GM21576 (cell line): ENCODE data around the gene GTF2F1.
"Not testable (repeated sequence)": the region's sequence is repeated elsewhere in the genome, so short reads cannot be mapped to it uniquely, and the experiment has no call there.

Source experiments
- ATAC-seq: cut with Tn5 transposase; IDR thresholded peaks from one replicate; pipeline ENCODE4 v1.9.1; 2021; ENCODE audit warnings: mild to moderate bottlenecking, moderate library complexity; ENCODE audit not compliant: unreplicated experiment

Gene GTF2F1

DNA sequence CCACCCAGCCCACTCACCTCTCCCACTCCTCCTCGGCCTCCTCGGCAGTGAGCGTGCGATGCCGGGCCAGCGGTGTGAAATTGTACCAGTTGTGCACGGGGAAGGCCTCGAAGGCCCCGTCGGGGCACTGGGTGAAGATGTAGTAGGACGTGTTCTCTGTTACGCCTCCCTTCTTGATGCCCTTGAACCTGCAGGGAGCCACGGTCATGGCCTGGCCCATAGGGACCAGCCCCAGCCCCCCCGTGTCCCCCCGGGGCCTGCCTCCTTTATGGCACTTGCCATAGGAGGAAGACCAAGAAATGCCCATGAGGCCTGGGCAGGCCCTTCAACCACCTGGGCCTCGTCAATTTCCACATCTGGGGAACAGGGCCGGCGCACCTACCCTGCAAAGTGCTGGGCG, 5.6 kb downstream of the GTF2F1 start:
- ATAC-seq: no peak

DNA sequence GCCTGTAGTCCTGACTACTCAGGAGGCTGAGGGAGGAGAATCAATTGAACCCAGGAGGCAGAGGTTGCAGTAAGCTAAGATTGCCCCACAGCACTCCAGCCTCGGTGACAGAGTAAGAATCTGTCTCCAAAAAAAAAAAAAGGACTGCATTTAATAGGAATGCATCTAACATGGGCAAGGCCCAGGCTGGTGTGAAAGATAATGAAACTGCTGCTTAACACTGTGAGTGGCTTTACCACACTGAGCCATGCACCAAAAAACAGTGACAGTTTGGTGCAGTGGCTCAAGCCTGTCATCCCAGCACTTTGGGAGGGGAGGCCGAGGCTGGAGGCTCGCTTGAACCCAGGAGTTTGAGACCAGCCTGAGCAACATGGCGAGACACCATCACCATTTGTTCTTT, 8.6 kb downstream of the GTF2F1 start:
- ATAC-seq: no peak

DNA sequence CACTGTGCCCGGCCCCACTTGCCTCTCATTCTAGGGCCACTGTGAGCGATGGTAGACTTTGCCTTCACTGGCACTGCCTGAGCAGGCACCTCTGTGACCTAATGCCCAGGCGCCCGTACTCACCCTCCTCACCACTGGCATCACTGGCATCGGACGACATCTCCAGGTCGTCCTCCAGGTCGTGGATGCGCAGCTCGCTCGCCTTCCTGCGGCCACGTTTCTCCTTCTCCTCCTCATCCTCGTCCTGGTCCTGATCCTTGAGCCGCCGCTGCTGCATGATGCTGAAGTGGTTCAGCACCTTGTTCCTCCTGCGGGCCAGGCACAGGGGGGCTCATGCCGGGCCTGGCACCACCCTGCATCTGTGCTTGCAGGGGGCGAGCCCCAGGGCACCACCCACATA, 9.8 kb downstream of the GTF2F1 start:
- no peak for ATAC-seq

DNA sequence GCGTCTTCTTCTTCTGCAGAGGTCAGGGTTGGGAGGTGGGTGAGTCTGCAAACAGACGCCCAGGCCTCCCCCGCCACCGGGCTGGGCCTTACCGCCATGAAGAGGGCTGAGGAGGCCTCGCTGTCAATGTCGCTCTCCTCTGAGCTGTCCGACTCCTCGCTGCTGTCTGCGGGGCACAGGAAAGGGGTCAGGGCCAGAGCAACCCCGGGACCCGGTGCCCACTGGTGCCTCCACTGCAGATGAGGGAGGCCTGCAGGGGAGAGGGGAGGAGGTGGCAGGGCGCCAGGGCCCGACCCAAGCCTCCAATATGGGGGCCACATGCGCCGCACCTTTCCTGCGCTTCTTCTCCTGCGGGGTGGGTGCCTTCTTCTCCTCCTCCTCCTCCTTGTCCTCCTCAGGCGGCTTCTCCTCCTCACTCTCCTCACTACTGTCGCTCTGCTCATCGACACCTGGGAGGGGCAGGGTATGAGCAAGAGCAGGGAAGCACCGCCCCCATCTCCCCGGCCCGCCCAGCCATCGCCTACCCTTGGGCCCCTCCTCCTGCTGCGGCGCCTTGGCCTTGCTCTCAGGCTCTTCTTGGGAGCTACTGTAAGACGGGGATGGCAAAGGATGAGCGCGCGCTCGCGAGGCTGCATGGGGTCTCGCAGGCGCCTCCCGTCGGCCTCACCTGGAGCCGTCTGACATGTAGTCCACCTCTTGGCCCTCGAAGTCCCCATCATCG, 11.8 kb downstream of the GTF2F1 start:
- no peak for ATAC-seq

DNA sequence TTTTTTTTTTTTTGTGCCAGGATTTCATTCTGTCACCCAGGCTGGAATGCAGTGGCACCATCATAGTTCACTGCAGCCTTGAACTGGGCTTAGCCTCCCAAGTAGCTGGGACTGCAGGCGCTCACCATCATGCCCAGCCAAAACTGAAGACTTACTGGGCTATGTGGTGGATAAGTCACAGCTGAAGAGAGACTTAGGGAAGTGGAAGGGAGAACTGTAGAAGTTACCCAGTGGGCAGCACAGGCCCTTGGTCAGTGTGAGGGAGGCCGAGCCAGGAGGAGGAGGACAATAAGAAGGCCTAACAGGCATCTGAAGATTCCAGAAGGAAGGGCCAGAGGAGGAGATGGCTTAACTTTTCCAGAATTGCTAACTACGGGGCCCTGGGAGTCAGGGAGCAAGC, 13.2 kb downstream of the GTF2F1 start:
- ATAC-seq: no peak

DNA sequence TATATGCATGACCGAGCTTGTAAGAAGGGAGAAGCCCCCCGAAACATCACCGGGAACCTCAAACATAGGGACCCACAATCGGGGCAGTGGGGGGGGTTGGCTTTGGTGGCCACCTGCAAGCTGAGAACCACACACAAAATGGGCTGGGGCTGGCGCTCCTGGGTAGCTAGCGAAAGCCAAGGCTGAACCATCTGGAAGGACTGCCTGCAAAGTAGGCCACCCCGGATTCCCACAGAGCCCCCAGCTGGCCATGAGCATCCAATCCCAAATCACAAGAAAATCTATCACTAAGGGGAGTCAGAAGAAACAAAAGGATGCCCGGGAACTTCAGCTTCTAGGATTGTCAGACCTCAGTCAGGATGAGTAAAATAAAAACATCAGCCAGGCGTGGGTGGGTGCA, 14.5 kb downstream of the GTF2F1 start:
- ATAC-seq: no peak

DNA sequence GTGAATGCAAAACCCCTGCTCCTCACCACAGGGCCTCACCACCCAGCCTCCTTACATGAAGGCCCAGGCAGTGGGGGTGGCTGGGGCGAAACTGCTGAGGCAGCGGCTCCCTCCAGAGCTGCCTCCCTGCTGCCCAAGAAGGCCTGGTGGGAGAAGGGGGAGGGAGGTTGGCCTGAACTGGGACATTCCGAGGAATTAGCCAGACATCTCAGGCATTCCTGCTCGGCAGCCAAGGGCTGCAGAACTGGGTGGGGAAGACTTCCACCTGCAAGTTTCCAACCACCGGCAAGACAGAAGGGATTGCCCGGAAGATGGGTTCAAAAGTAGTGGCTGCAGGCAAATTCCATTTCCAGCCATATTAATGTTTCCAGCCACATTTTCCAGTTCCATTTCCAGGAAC, 14.9 kb downstream of the GTF2F1 start:
- ATAC-seq: no peak

DNA sequence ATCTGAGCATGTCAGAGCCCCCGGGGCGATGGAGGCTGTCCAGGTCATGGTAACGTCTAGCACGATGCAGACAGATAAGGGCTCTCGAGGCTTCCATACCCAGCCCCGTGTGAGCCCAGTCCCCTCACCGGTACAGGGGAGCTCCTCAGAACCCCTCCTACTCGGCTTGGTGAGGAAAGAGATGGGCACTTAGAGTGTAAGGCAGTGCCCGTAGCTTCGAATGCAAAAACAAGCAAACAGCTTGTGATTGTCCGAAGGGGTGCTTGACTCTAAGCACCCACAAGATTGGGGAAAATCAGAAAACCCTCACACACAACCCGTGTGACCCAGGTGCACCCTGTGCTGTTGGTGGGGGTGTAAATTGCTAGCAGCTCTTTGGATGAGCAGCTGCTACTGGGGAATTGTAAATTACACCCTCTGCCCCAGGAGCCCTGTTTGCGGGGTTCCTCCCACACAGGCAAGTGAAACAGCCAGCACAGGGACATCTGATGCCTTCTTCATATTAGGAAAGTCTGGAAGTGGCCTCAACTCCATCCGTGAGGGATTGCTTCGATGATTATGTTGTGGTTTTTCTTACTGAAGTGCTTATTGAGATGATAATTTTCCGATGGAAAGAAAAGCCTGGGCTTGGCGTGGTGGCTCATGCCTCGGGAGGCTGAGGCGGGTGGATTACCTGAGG, 16.3 kb downstream of the GTF2F1 start:
- ATAC-seq: no peak

DNA sequence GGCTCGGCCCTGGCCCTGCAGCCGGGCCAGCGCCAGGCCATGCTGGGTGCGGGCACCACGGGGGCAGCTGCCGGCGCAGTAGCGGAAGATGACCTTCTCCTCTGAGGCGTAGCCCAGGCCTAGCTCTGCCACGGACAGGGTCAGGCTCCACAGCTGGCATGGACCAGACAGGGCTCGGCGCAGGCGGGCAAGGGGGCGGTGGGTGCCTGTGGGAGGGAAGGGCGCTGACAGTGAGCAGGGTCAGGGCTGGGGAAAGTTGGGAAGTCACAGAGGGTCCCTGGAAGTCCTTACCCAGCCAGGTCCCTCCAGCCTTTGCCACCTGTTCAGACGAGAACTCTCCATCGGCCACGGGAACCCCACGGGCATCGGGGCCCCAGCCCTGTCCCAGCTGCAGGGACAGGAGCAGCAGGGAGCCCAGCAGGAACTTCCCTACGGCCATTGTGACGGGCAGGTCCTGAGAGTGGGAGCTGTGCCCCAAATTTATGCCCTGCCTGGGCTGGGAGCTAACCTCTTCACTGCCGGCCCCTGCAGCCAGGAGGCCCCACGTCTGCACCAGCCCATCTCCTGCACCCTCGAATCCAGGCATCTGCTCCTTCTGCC, 17.5 kb downstream of the GTF2F1 start, which contains the start of gene PSPN:
Gene PSPN, minus strand, starts transcription at position 523 of the 600 bp plus-strand sequence. Its CDS starts 84 bp downstream, at position 439.
- ATAC-seq: no peak

DNA sequence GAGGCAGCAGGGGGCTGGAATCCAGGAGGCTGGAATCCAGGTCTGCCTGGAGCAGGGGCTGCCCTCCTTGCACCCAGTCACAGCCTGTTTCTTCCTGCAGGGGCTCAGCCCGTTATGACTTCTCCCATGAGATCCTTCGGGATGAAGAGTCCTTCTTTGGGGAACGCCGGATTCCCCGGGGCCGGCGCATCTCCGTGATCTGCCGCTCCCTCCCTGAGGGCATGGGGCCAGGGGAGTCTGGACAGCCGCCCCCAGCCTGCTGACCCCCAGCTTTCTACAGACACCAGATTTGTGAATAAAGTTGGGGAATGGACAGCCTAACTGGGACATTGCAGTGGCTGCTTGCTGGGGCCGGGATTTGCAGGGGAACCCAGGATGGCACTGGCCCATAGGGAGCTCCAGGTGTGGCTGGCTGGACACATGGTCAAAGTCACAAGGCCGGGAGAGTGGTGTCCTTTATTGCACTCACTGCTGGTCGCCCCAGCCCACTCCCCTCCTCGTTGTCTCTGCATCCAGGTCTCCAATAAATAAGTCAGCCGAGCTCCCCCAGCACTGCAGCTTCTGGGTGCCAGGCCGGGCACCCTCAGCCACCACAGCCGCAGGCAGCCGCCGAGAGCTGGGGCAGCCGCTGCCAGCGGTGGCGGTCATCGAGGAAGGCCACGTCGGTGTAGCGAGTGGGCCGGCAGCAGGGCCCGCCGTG, 18.1 kb downstream of the GTF2F1 start:
- no peak for ATAC-seq

DNA sequence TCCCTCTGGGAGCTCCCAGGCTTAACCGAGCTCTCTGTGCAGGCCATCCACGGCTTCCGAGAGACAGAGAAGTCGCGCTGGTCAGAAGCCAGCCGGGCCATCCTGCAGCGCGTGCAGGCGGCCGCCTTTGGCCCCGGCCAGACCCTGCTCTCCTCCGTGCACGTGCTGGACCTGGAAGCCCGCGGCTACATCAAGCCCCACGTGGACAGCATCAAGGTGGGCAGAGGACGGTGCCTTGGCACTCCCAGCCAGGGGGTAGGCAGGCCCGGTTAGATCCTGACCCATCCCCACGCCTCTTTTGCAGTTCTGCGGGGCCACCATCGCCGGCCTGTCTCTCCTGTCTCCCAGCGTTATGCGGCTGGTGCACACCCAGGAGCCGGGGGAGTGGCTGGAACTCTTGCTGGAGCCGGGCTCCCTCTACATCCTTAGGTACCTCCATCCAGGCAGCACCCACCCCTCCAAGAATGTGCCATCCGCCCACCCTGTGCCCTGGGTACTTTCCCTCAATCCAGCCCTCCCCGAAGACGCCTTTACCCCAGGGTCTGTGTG, 18.7 kb downstream of the GTF2F1 start:
- no peak for ATAC-seq

DNA sequence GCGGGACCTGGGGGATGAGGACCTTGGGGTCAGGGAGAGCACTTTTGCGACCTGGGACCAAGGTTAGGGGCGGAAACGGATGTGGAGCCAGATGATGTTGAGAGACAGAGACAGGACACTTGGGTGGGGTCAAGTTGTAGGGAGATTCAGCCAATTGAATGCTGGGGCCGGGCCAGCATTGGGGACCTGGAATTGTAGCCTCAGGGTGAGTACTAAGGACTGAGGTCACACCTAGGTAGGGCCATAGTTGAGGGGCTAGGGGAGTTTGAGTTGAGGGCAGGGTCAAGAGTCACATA, 19.2 kb downstream of the GTF2F1 start:
- ATAC-seq: no peak

DNA sequence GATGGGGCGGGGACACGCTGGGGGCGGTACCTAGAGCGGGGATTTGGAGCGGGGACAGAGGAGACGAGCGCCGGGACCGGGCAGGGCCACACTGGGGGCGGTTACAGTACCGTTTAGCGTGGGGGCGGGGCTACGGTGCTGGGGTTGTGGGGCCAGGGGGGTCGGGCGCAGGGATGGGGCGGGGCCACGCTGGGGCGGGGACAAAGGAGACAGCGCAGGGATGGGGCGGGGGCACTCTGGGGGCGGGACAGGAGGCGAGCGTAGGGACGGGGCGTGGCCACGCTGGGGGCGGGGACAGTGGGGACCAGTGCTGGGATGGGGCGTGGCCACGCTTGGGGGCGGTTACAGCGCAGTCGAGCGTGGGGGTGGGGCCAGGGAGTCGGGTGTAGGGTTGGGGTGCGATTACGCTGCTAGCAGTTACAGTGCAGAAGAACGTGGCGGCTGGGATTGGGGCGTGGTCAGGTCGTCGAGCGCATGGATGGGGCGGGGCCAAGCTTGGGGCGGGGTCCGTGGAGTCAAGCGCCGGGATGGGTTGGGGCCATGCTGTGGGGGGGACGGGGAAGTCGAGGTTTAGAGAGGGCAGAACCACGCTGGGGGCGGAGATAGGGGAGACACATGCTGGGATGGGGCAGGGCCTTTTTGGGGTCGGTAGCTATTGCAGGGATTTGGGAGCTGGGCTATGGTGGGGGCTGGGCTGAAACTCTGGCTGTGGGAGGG, 19.7 kb downstream of the GTF2F1 start:
- peak; percentile 45 for ATAC-seq

DNA sequence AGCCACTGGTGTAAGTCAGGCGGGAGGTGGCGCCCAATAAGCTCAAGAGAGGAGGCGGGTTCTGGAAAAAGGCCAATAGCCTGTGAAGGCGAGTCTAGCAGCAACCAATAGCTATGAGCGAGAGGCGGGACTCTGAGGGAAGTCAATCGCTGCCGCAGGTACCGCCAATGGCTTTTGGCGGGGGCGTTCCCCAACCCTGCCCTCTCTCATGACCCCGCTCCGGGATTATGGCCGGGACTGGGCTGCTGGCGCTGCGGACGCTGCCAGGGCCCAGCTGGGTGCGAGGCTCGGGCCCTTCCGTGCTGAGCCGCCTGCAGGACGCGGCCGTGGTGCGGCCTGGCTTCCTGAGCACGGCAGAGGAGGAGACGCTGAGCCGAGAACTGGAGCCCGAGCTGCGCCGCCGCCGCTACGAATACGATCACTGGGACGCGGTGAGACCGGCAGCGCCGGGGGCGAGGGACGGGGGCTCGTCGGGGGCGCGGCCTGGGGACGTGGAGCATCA, 20.3 kb downstream of the GTF2F1 start, which contains the start of gene ALKBH7:
Gene ALKBH7, plus strand, starts transcription at position 201 of the 502 bp plus-strand sequence. Its CDS starts 27 bp downstream, at position 228.
- peak; percentile 80 for ATAC-seq

DNA sequence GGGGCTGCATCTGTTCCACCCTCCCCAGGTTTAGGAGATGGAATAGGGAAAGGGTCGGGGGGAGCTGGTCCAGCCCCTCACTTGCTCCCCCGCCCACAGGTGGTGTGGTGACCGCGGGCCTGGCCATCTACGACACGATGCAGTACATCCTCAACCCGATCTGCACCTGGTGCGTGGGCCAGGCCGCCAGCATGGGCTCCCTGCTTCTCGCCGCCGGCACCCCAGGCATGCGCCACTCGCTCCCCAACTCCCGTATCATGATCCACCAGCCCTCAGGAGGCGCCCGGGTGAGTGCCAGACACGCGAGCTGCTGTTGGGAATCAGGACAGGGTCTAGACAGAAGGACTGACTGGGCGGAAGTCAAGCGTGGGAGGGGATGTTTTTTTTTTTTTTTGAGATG, 28.6 kb downstream of the GTF2F1 start:
- no peak for ATAC-seq

DNA sequence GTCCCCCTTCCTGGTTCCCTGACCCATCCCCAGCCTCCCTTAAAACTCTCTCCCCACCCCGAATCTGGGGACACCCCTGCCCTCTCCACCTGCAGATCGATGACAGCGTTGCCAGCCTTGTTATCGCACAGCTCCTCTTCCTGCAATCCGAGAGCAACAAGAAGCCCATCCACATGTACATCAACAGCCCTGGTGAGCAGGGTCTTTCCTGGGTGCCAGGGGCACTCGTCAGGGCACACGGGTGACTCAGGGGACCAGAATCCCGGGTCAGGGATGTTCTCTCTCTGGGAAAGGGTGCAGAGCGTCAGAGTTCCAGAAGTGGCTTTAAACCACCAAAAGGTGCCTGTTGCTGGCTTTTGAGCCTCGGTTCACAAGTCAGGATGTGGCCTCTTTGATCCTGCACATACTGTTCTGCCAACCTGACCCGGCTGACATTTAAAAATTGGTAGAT, 30.6 kb downstream of the GTF2F1 start:
- ATAC-seq: no peak

DNA sequence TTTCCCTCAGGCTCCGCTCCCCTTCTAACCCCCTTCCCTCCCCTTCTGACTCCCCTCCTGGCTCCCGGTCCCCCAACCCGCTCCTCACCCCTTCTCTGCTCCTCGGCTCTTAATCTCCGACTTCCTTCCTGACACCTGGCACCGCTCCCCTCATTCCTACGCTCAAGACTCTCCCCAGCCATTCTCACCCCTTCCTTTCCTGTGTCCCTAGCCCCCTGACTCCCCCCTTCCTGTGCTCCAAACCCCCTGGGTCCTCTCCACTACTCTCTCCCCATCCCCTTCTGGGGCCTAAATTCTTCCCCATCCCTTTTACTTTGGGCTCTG, 31.0 kb downstream of the GTF2F1 start:
- ATAC-seq: no peak

DNA sequence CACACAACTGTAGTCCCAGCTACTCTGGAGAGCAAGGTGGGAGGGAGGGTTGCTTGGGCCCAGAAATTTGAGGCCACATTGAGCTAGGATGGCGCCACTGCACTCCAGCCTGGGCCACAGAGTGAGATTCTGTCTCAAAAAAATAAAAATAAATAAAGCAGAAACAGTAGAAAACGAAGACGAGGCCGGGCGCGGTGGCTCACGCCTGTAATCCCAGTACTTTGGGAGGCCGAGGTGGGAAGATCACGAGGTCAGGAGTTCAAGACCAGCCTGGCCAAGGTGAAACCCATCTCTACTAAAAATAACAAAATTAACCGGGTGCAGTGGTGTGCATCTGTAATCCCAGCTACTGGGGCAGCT, 32.1 kb downstream of the GTF2F1 start:
- ATAC-seq: not testable (repeated sequence)

DNA sequence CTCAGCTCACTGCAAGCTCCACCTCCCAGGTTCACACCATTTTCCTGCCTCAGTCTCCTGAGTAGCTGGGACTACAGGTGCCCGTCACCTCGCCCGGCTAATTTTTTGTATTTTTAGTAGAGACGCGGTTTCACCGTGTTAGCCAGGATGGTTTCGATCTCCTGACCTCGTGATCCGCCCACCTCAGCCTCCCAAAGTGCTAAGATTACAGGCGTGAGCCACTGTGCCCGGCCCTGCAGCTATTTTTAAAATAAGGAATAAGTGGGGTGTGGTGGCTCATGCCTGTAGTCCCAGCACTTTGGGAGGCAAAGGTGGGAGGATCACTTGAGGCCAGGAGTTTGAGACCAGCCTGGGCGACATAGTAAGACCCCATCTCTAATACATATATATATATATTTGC, 32.5 kb downstream of the GTF2F1 start:
- not testable (repeated sequence) for ATAC-seq

DNA sequence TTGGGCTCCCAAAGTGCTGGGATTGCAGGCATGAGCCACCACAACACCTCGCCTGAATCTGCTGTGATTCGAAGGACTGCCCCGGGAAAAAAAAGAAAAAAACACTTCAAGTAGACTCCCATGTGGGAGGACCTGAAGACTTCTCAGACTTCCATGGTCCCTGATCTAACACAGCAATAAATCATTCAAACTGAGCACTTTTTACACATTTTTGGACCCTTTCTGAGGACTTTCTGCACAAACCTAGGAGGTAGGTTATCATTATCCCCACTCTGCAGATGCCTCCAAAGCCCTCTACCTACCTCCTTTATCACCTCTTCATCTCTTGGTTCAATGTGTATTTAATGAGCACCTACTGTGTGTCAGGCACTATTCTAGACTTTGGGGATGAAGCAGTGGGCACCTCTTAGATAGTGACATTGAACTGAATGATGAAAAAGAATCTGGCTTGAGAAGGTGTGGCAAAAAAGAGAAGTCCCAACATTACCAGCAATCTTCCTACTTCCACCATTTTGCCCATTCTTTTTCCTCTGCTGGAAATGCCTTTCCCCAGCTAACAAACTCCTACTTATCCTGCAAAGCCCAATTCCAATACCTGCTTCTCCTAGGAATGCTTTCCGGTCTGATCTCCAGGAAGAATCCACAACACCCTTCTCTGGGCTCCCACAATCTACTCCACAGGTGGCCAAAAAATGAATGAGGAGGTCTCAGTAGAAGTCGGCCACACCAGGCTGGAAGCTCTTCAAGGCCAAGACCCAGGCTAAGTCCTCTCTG, 33.2 kb downstream of the GTF2F1 start:
- no peak for ATAC-seq
